NCI-H510A (cell line): ENCODE measurements around the gene DMRTB1.

ENCODE experiments used
- DNase-seq: peaks from one replicate; lab custom pipeline; 2025; lab: John Stamatoyannopoulos, UW

Gene DMRTB1

GRCh38 chr1:53463961-53464899, 5.0 kb downstream of the DMRTB1 start:
- no peak for DNase-seq

GRCh38 chr1:53465023-53465957, 6.1 kb downstream of the DMRTB1 start:
- DNase-seq, result no peak

GRCh38 chr1:53467391-53467790, 8.2 kb downstream of the DMRTB1 start:
- DNase-seq, result no peak

GRCh38 chr1:53468374-53468773, 9.2 kb downstream of the DMRTB1 start:
- DNase-seq, result no peak

- no peak for DNase-seq
These were observed 10.2 kb downstream of the DMRTB1 start for GRCh38 chr1:53469373-53469772.

GRCh38 chr1:53470155-53470554, 11.0 kb downstream of the DMRTB1 start:
- peak; percentile 47 for DNase-seq

- DNase-seq, result no peak
These were observed 11.4 kb downstream of the DMRTB1 start for GRCh38 chr1:53470584-53470983.

- no peak for DNase-seq
These were observed 11.8 kb downstream of the DMRTB1 start for GRCh38 chr1:53471000-53471399.

GRCh38 chr1:53473463-53473862, 14.3 kb downstream of the DMRTB1 start:
- DNase-seq, result no peak

GRCh38 chr1:53475664-53476063, 16.5 kb downstream of the DMRTB1 start:
- DNase-seq, result no peak

GRCh38 chr1:53476579-53476978, 17.4 kb downstream of the DMRTB1 start:
- DNase-seq, result no peak

GRCh38 chr1:53477651-53478501, 18.7 kb downstream of the DMRTB1 start:
- DNase-seq, result no peak

- DNase-seq, result no peak
These were observed 19.3 kb downstream of the DMRTB1 start for GRCh38 chr1:53478502-53478818.

- DNase-seq, result no peak
These were observed 21.5 kb downstream of the DMRTB1 start for GRCh38 chr1:53480678-53481077.

- DNase-seq, result no peak
These were observed 22.3 kb downstream of the DMRTB1 start for GRCh38 chr1:53481456-53481855.

GRCh38 chr1:53482441-53483153, 23.4 kb downstream of the DMRTB1 start:
- DNase-seq, result peak; percentile 55

GRCh38 chr1:53483170-53483569, 24.0 kb downstream of the DMRTB1 start:
- no peak for DNase-seq

GRCh38 chr1:53483656-53484055, 24.5 kb downstream of the DMRTB1 start:
- DNase-seq, result no peak

- no peak for DNase-seq
These were observed 25.7 kb downstream of the DMRTB1 start for GRCh38 chr1:53484705-53485477.
